ENCODE measurements around the gene CHRNA5.

CHRNA5 gene

GRCh38 chr15:78567531-78567930 is 2.2 kb downstream of the CHRNA5 start:
- TF ChIP-seq CTCF (IDR thresholded peaks at IDR 0.05; ENCODE audit: low read depth, low read length) = no peak
- H3K4me3 ChIP-seq (ENCODE audit: low read depth, low read length) = no peak overlapping the region

- no peak for TF ChIP-seq CTCF (IDR thresholded peaks at IDR 0.05; ENCODE audit: low read depth, low read length)
- no peak overlapping the region for H3K4me3 ChIP-seq (ENCODE audit: low read depth, low read length)
These were observed 5.4 kb downstream of the CHRNA5 start for GRCh38 chr15:78570710-78571109.

- no peak overlapping the region for H3K4me3 ChIP-seq (ENCODE audit: low read depth, low read length)
These were observed 6.1 kb downstream of the CHRNA5 start for GRCh38 chr15:78571382-78571781.

GRCh38 chr15:78573416-78573815 is 8.1 kb downstream of the CHRNA5 start:
- no peak overlapping the region for H3K4me3 ChIP-seq (ENCODE audit: low read depth, low read length)
- TF ChIP-seq CTCF (IDR thresholded peaks at IDR 0.05; ENCODE audit: low read depth, low read length) = no peak

More at GRCh38 chr15:78571382-78571781, 6.1 kb downstream of the CHRNA5 start:
- TF ChIP-seq CTCF (IDR thresholded peaks at IDR 0.05; ENCODE audit: low read depth, low read length) = no peak

- TF ChIP-seq CTCF (IDR thresholded peaks at IDR 0.05; ENCODE audit: low read depth, low read length) = no peak
- H3K4me3 ChIP-seq (ENCODE audit: low read depth, low read length) = no peak overlapping the region
These were observed 9.6 kb downstream of the CHRNA5 start for GRCh38 chr15:78574944-78575343.

GRCh38 chr15:78597583-78597982 is 32.3 kb downstream of the CHRNA5 start:
- H3K4me3 ChIP-seq (ENCODE audit: low read depth, low read length) = no peak overlapping the region
- TF ChIP-seq CTCF (IDR thresholded peaks at IDR 0.05; ENCODE audit: low read depth, low read length) = no peak

GRCh38 chr15:78598348-78598747 is 33.0 kb downstream of the CHRNA5 start:
- TF ChIP-seq CTCF (IDR thresholded peaks at IDR 0.05; ENCODE audit: low read depth, low read length) = no peak
- no peak overlapping the region for H3K4me3 ChIP-seq (ENCODE audit: low read depth, low read length)

All from WI38 (cell line).